Cardiac fibroblast (primary cell): ENCODE results near the gene TNRC18.
"Not testable (repeated sequence)": the region's sequence is repeated elsewhere in the genome, so short reads cannot be mapped to it uniquely, and the experiment has no call there.

Experiments used
- DNase-seq, 2 donors: peaks; one replicate each; pipeline versions ENCODE4 v3.0.0 to v3.0.0-alpha.2; 2010; ENCODE audit warnings: low read depth in 2 of 2
- H3K4me3 ChIP-seq, 2 donors: replicated peaks in 1 of 2; 1 replicate in 1 of 2; 2 replicates in 1 of 2; pipeline ENCODE4 v1.5.1; 2011; ENCODE audit warnings: low read depth in 2 of 2, low read length in 2 of 2, mild to moderate bottlenecking in 2 of 2, moderate library complexity in 1 of 2
- CTCF ChIP-seq: IDR thresholded peaks from one replicate; pipeline ENCODE4 v1.5.1; 2011; ENCODE audit warnings: low read depth, mild to moderate bottlenecking, low read length, inconsistent platforms

Gene TNRC18

GRCh38 chr7:5320802-5321396 lies 102.7 kb downstream of the TNRC18 start:
- no peak for DNase-seq
- no peak overlapping the region for H3K4me3 ChIP-seq
- no peak for TF ChIP-seq CTCF

GRCh38 chr7:5320391-5320790 lies 103.2 kb downstream of the TNRC18 start:
- H3K4me3 ChIP-seq, result no peak overlapping the region
- no peak for TF ChIP-seq CTCF
- no peak for DNase-seq

GRCh38 chr7:5318613-5319012 lies 105.0 kb downstream of the TNRC18 start:
- not testable (repeated sequence) for DNase-seq, H3K4me3 ChIP-seq

- H3K4me3 ChIP-seq, result no peak overlapping the region
- TF ChIP-seq CTCF, result no peak
- DNase-seq, result no peak
These were observed 107.9 kb downstream of the TNRC18 start for GRCh38 chr7:5315761-5316160.

GRCh38 chr7:5314864-5315263 lies 108.8 kb downstream of the TNRC18 start:
- no peak overlapping the region for H3K4me3 ChIP-seq
- DNase-seq, result no peak
- TF ChIP-seq CTCF, result no peak

- H3K4me3 ChIP-seq, DNase-seq: not testable (repeated sequence)
These were observed 110.4 kb downstream of the TNRC18 start for GRCh38 chr7:5313076-5313885.

GRCh38 chr7:5312276-5313070 lies 111.2 kb downstream of the TNRC18 start:
- not testable (repeated sequence) for H3K4me3 ChIP-seq, DNase-seq

GRCh38 chr7:5310822-5311405 lies 112.7 kb downstream of the TNRC18 start:
- no peak for DNase-seq
- no peak overlapping the region for H3K4me3 ChIP-seq
- TF ChIP-seq CTCF, result no peak
